HG02938 (cell line): ENCODE measurements around the gene NPTX1.

Experiments used
- ATAC-seq: cut with Tn5 transposase; IDR thresholded peaks from one replicate; pipeline ENCODE4 v1.9.1; 2021; ENCODE audit warnings: mild to moderate bottlenecking, moderate library complexity; ENCODE audit not compliant: unreplicated experiment

NPTX1 gene

DNA sequence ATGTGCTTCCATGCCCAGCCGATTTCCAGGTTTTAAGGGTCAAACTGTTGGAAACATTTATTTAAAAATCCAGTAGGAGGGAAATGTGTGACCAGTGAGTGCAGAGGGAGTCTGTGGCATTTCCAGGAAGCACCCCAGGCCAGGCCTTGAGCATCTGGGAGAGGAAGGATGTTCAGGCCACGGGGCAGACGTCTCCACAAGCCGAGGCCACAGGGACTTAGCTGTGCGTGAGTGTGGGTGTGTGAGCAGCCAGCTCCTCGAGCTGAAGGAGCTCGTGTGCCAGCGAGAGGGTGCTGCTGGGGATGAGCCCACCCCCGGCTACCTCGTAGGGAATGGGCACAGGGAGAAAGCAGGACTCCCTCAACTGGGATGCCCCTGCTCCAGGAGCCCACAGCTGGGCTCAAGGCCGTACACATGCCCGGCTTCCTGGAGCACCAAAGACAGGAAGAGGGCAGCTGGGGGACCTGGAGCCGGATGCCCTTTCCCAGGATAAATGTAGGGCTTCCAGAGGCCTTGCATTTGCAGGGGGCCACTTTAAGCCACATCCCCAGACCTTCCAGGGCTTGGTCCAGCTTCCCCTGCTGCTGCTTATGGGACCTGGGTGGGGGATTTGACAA is 12.5 kb downstream of the NPTX1 start:
- no peak for ATAC-seq

DNA sequence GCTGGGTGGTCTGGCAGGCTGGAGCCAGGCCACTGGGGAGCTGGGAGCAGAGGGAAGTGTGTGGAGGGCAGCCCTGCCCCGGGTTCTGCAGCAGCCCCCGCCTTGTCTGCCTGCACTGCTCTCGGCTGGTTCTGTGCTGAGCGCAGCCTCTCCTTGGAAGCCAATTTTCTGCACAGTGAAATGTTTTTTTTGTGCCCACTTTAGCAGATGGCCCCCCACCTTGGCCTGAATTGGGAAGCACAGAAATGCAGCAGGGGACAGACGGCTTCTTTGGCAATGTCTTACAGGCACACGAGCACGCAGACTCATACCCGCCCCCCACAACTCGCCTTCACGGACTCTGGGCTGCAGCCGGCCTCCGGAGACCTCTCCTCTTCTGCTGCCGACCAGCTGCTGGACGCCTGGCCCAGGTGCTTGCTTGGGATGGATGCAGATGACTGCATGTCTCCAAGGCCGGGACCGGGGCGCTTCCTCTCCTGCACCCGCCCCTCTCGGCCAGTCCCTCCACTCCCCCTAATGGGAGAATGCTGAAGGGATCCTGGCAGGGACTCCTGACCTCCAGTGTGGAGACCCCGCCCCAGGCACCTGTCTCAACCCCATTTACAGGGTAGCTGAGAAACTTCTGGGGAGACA is 14.8 kb downstream of the NPTX1 start:
- no peak for ATAC-seq

DNA sequence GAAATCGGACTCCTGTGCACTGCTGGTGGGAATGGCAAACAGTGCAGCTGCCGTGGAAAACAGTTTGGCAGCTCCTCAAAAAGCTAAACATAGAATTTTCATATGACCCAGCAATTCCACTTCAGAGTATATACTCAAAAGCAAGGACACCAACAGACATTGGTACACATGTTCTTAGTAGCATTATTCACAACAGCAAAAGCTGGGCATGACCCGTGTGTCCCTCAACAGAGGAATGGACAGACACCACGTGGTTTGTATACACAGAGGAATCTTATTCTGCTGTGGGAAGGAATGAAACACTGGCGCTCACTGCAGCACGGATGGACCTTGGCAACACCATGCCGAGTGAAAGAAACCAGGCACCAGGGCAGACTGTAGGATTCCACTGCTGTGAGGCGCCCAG is 16.0 kb downstream of the NPTX1 start:
- ATAC-seq, result no peak

DNA sequence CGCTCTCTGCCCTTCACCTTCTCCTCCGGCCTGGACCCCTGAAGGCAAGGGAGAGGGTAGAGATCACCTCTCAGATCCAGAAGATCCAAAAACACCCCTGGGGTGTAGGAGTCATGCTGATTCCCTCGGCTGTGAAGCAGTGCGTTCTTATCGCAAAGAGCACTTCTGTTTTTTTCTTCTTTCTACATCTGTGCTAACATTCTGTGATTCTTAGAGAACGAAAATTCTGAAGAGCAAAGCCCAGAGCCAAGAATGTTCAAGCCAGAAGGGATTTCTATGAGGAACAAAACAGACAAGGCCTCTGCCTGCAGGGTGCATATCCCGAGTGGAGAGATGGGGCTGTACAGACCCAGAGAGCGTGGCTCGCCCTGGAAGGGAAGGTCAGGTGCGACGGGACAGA is 17.2 kb downstream of the NPTX1 start:
- ATAC-seq, result no peak

GRCh38 chr17:80458016-80458415 is 18.4 kb downstream of the NPTX1 start:
- no peak for ATAC-seq

- no peak for ATAC-seq
Observed at GRCh38 chr17:80457236-80457856, 19.1 kb downstream of the NPTX1 start.

GRCh38 chr17:80456465-80457235 is 19.8 kb downstream of the NPTX1 start:
- ATAC-seq, result no peak

DNA sequence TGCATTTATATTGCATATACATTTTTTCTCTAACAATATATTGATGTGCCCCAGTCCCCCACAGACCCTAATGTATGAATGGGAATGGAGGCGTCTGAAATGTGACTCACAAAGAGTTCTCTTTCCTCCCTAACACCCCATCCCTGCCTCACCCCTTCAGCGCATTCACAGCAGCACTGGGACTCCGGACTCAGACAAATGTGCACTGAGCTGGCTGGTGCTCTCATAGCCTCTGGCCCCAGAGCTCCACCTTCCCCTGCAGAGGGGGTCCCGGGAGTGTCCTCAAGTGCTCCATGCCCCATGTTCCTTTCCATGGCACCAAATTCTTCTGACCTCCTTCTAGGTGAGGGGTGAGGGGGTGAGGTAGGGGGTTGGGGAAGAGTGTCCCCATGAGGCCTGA is 20.6 kb downstream of the NPTX1 start:
- no peak for ATAC-seq

GRCh38 chr17:80455336-80455710 is 21.1 kb downstream of the NPTX1 start:
- no peak for ATAC-seq

DNA sequence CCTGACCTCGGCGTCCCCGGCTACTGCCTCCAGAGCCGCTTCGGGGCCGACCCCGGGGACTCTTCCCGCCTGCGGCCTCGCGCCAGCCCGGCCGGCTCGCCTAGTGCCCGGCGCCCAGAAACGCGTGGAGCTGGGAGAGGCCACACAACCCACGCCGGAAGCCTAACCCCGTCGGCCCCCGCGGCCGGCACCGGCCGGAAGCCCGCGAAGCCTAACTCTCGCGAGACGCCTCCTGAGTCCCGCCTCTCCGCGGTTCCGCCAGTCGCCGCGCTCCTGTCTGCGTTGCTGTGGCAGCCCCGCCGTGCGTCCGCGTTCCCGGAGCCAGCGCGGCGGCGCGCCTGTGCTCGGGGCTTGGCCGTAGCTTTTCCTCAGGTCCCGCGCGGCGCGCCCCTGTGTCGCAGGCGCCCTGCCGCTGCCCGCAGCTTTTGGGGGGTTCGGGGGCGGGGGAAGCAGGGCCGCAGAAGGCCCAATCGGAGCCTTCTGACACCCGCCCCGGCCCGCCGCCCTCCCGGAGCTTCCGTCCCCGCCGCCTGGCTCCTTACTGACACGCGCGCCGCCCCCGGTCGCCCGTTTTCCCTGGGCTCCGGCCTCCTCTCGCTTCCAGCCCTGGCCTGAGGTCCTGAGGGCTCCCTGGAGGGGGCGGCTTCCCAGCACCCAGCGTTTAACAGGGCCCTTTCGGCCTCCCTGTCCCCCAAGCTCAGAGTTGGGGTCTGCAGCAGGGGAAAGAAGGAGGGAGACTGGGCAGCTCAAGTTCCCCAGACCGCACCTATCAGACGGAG is 21.7 kb downstream of the NPTX1 start:
- peak; percentile 83 for ATAC-seq

DNA sequence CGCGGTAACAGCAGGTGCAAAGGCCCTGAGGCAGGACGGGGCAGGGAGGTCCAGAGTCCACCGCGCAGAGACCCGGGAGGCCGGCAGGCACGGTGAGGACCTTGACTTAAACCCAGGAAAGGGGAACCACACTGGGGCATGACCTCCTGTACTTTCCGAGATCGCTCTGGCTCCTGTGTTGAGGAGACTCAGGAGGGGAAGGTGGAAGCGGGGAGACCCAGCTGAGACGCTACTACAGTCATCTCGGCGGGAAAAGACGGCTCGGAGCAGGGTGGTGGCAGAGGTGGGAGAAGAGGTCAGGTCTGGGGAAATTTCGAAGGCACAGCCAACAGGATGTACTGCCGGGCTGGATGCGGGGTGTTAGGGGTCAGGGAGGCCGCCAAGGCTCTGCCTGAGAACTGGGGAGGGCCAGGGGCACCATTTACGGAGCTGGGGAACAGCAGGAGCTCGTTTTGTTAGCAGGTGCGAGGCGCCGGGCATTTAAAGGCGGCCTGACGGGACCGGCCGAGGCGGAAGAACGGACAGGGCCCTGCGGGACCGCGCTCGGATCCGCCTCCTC is 22.3 kb downstream of the NPTX1 start:
- no peak for ATAC-seq

- ATAC-seq, result no peak
Observed at GRCh38 chr17:80453126-80453997, 23.0 kb downstream of the NPTX1 start.

GRCh38 chr17:80452173-80452915 is 24.1 kb downstream of the NPTX1 start:
- ATAC-seq, result no peak

- ATAC-seq, result no peak
Observed at GRCh38 chr17:80451104-80451775, 25.2 kb downstream of the NPTX1 start.

GRCh38 chr17:80449930-80450576 is 26.4 kb downstream of the NPTX1 start:
- no peak for ATAC-seq

GRCh38 chr17:80449194-80449929 is 27.0 kb downstream of the NPTX1 start:
- no peak for ATAC-seq

- no peak for ATAC-seq
Observed at GRCh38 chr17:80447790-80448189, 28.6 kb downstream of the NPTX1 start.
